ENCODE measurements around the gene RRAS2.

Gene RRAS2

GRCh38 chr11:14335712-14336111 lies 23.3 kb downstream of the RRAS2 start:
- no peak for DNase-seq

DNA sequence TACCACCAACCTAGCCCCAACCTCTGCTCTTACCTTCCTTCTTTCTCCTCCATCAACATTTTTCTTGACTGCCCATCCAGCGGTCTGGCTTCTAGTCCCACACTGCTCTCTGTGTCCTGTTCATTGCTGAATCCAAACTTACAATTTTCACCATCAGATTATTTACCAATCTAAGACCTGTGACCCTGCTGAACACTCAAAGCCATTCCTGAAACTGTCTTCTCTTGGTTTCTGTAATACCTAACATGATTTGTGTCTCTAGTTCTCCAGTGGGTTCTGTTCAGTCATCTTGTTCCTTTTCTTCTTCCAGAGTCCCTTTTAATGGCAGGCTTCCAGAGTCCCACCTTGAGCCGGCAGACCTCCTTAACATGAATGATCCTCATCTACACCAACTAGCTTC lies 24.1 kb downstream of the RRAS2 start:
- DNase-seq, result no peak

DNA sequence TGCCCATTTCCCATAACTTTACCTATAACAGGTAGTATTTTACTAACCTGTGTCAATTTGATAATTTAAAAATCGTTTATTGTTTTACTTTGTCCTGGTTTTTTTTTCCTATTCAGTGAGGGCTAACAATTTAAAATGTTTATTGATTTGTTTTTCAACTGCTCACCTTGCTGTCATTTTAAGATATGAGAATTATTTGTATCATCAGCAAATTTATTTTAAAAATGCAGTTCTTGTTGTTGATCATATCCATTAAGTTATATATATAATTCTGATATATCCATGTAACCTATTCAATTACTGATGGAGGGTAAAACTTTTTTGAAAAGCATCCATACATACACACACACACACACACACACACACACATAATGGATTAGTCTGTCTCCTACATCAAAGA lies 24.8 kb downstream of the RRAS2 start:
- no peak for DNase-seq

DNA sequence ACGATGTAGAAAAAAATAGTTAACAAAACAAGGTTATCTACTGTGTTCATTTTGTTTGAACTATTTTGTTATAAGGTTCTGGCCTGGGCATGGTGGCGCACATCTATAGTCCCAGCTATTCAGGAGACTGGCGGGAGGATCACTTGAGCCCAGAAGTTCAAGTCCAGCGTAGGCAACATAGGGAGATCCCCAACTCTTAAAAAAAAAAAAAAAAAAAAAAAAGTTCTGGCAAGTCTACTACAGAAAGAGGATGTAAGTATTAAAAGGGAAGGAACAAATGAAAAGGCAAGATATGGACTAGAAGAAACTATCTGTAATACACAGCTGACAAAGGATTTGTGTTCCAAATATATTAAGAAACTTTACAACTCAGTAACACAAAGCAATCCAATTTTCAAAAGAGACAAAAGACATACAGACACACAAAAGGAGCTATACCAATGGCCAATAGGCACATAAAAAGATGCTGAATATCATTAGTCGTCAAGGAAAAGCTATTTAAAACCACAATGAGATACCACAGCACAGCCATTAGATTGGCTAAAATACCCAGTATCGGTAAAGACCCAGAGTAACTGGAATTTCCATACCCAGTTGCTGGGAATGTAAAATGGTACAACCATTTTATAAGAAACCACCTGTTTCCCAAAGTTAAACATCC lies 27.4 kb downstream of the RRAS2 start:
- no peak for DNase-seq

DNA sequence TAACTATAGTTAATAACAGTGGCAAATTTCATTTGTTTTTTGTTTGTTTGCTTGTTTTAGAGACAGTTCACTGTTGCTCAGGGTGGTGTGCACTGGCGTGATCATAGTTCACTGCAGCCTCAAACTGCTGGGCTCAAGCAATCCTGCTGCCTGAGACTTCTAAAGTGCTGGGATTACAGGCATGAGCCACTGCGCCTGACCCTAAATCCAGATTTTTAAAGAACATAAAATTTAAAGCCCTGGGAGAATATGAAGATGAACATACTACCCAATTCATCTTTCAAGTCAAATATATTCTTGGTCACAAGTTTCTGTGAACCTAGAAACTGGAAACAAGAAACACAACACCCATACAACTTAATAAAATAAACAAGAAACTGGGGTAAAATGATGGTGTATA lies 28.1 kb downstream of the RRAS2 start:
- no peak for DNase-seq

DNA sequence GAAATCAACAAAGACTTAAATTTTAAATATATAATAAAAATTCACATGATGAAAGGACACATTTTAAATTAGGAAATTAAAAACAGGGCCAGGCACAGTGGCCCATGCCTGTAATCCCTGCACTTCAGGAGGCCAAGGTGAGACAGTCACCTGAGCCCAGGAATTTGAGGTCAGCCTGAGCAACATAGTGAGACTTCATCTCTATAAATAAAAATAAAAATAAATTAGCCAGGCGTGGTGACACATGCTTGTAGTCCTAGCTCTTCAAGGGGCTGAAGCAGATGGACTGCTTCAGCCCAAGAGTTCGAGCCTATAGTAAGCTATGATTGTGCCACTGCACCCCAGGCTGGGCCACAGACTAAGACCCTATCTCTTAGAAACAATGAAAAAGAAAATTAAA lies 29.3 kb downstream of the RRAS2 start:
- DNase-seq, result no peak

GRCh38 chr11:14327116-14327515 lies 31.9 kb downstream of the RRAS2 start:
- no peak for DNase-seq

GRCh38 chr11:14323118-14323676 lies 35.8 kb downstream of the RRAS2 start:
- no peak for DNase-seq

- DNase-seq, result no peak
Measured at GRCh38 chr11:14322510-14322909, 36.5 kb downstream of the RRAS2 start.

GRCh38 chr11:14320020-14320419 lies 39.0 kb downstream of the RRAS2 start:
- no peak for DNase-seq

- DNase-seq, result no peak
Measured at GRCh38 chr11:14318581-14318981, 40.4 kb downstream of the RRAS2 start.

- DNase-seq, result no peak
Measured at GRCh38 chr11:14317659-14318325, 41.2 kb downstream of the RRAS2 start.

DNA sequence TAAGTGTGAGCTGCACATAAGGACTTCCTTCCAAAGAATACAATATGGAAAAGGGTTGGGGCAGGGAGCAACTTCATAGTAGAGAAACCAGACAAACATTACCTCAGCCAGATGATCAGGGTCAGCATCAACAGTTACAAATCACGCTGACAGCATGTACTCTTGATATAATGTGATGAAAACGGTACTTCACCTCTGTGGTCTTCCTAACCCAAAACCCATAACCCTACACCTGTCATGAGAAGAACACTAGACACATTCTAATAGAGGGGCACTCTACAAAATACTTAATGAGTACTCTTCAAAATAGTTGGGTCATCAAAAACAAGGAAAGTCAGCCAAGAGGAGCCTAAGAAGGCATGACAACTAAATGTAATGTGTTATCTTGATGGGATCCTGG lies 43.9 kb downstream of the RRAS2 start:
- DNase-seq, result no peak

GRCh38 chr11:14314127-14314526 lies 44.9 kb downstream of the RRAS2 start:
- no peak for DNase-seq

- DNase-seq, result no peak
Measured at GRCh38 chr11:14312736-14313438, 46.1 kb downstream of the RRAS2 start.

GRCh38 chr11:14310679-14311078 lies 48.3 kb downstream of the RRAS2 start:
- DNase-seq, result no peak

DNA sequence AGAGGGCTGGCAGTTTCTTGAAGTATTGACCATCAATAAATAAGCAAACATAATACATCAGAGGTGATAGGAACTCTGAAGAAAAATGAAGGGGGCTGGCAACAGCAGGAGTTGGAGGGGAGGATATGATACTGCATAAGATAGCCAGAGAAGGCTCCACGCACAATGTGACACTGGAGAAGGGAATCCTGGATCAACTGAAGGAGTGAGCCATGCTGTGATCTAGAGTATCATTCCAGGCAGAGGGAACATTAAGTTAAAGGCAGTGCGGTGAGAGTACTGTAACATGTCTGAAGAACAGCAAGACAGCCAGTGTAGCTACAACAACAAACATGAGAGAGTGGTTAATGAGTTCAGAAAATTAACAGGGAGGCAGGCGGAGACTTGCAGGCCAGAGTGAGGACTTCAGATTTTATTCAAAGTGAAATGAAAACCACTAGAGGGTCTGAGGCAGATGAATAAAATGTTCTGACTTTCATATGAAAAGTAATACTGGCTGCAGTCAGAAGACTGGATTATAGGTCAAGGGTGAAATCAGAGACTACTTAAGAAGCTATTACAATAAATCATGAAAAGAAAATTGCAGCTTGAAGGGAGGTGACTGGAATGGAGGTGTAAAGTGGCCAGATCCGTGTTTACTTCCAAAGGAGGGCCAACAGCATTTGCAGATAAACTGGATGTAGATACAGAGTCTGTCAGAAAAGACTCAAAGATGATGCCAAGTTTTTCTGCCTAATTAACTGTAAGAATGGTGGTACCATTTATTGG lies 49.4 kb downstream of the RRAS2 start:
- DNase-seq, result no peak

DNA sequence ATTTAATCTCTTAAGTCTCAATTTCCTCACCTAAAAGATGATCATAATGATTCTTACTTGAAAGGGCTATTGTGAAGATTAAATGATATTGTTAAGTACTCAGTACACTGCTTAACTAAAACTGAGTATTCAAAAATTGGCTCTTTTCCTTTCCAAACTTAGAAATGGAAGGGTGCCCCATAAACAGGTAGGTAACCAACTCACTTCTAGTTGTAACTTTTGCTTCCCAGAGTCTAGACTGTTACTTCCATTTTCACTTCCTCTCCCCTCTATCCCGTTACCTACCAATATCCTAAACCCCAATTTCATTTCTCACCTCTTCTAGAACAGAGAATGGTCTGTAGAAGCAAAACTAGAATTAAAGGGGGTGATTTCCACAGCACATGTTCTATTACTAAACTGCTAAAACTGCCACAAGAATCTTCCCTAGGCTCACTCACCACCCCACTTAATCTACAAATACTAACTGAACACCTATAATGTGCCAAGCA lies 50.0 kb downstream of the RRAS2 start:
- DNase-seq, result no peak

GRCh38 chr11:14308114-14308896 lies 50.7 kb downstream of the RRAS2 start:
- peak; percentile 24 for DNase-seq

DNA sequence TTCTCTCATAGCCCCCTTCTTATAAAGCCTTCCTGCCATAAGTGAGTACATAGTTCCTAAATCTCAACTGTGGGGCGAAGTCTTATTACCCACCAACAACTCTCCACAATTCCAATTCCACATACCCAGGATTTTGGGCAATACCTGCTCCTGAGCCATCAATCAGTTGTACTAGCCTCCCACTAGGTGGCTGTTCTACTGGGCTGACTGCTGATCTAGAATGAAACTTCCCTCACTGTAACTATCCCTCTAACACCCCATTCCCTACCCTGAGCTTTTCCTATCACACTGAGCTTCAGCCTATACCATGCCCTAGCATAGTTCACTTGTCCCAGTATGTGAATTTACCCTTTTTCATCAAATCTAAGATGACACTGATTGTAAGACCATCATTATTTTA lies 52.5 kb downstream of the RRAS2 start:
- no peak for DNase-seq

GRCh38 chr11:14305649-14306048 lies 53.3 kb downstream of the RRAS2 start:
- no peak for DNase-seq

DNA sequence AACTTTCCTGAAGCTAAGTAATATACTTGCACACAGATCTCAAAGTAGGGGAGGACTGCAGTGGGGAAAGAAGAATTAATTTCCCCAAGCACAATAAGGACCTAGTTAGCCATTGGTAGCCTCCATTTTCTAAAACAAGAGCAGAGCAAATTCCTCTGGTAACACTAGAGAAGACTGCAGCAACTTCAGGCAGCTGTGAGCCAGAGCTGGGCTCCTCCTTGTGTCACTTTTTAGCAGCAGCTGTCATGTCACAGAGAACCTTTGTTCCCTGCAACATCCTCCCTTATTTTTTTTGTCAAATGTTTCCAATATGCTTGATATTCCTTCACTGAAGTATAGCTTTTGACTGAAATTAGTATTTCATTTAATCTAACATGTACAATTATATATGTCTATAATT lies 54.4 kb downstream of the RRAS2 start:
- no peak for DNase-seq
